Measurements from ENCODE around the gene RPL3. TPM values are rescaled to one million over a fixed set of nuclear protein-coding genes. Genes with fewer than 3 reads are reported as not detected.

RPL3 gene
- total and polyA plus RNA-seq, 2 experiments from 2014 or later = 1,044 to 2,461 TPM

DNA sequence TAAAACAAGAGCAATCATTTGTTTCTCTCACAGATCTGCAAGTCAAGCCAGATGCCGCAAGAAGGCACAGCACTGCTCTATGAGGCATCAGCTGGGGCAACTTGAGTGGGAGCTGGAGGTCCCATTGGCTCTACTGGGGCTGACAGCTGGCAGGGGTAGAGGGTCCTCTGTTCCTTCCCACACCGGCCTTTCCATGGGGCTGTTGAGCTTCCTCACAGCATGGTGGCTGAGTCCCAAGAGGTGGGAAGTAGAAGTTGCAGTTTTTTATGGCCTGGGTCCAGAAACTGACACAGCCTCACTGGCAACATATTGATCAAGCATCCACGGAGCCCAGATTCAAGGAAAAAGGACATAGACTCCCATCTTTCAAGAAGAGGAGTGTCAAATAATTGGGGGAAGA, 34.4 kb downstream of the RPL3 start:
- H3K36me3 ChIP-seq (replicated peaks; ENCODE audit: insufficient read depth, low read depth) = no peaks in the 10 kb centered on the region
- DNase-seq (ENCODE audit: low spot score) = no peak
- H3K79me2 ChIP-seq = no peaks in the 10 kb centered on the region
- TF ChIP-seq, protein P1, sequence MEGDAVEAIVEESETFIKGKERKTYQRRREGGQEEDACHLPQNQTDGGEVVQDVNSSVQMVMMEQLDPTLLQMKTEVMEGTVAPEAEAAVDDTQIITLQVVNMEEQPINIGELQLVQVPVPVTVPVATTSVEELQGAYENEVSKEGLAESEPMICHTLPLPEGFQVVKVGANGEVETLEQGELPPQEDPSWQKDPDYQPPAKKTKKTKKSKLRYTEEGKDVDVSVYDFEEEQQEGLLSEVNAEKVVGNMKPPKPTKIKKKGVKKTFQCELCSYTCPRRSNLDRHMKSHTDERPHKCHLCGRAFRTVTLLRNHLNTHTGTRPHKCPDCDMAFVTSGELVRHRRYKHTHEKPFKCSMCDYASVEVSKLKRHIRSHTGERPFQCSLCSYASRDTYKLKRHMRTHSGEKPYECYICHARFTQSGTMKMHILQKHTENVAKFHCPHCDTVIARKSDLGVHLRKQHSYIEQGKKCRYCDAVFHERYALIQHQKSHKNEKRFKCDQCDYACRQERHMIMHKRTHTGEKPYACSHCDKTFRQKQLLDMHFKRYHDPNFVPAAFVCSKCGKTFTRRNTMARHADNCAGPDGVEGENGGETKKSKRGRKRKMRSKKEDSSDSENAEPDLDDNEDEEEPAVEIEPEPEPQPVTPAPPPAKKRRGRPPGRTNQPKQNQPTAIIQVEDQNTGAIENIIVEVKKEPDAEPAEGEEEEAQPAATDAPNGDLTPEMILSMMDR (IDR thresholded peaks at IDR 0.05; ENCODE audit: poor library complexity) = no peak
- TF ChIP-seq EZH2phosphoT487 (IDR thresholded peaks at IDR 0.05; ENCODE audit: low read depth, severe bottlenecking, unreplicated experiment) (no peak), EZH2 (IDR thresholded peaks at IDR 0.05; ENCODE audit: borderline replicate concordance) (no peak)
- no peak overlapping the region for H2AFZ ChIP-seq
- no peaks in the 10 kb centered on the region for H4K20me1 ChIP-seq (ENCODE audit: insufficient read depth, poor library complexity, severe bottlenecking)
- H3K9me2 ChIP-seq (replicated peaks; ENCODE audit: insufficient read depth) = no peaks in the 10 kb centered on the region
- no peak overlapping the region for H3K4me2 ChIP-seq
- no peaks in the 10 kb centered on the region for H3K9me3 ChIP-seq (ENCODE audit: low read depth)
- no peak overlapping the region for H3K27ac ChIP-seq
- no peak overlapping the region for H3K4me3 ChIP-seq
- H3K4me1 ChIP-seq (ENCODE audit: insufficient read depth) = no peaks in the 10 kb centered on the region
- H3K27me3 ChIP-seq = no peaks in the 10 kb centered on the region
- 96% methylated on average over 3 of the region's 3 CpGs for WGBS (ENCODE audit: low lambda C conversion rate, missing lambda C conversion rate)

DNA sequence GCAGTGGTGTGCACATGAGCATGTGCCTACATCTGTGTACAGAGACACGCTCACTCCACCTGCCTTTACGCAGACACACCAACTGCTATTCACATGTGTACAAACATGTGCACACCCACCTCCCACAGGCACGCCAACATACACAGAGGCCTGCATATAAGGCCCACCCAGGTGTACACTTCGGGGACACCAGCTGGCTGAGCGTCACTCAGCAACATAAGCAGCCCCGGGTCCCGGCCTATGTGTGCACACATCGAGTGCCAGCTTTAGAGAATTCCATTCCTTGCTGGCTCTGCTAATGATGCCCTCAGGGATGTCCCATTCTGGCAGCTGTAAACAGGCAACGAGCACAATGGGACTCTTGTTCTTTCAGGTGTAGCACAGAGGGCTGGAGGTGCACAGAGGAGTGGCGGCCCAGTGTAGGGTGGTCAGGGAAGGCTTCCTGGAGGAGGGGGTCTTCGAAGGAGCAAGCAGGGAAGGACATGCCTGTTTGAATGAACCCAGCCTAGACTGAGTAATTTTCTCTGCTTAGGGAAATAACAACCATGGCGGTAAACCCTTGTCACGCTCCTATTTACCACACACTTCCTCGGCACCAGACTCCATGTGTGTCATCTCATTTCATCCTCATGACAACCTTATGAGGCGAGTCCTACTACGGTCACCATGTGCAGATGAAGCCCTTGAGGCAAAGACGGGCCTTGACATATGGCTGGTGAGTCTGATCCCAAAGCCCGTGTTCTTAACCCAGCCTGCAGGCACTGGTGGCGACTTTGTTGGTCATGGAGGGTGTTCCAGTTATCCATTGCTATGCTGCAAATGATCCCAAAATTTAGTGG, 35.1 kb downstream of the RPL3 start:
- no peaks in the 10 kb centered on the region for H3K9me3 ChIP-seq (ENCODE audit: low read depth)
- H3K27me3 ChIP-seq = no peaks in the 10 kb centered on the region
- 87% methylated on average over 19 of the region's 19 CpGs for WGBS (ENCODE audit: low lambda C conversion rate, missing lambda C conversion rate)
- no peaks in the 10 kb centered on the region for H3K36me3 ChIP-seq (replicated peaks; ENCODE audit: insufficient read depth, low read depth)
- H3K9me2 ChIP-seq (replicated peaks; ENCODE audit: insufficient read depth) = no peaks in the 10 kb centered on the region
- H2AFZ ChIP-seq = no peak overlapping the region
- no peaks in the 10 kb centered on the region for H3K4me1 ChIP-seq (ENCODE audit: insufficient read depth)
- H4K20me1 ChIP-seq (ENCODE audit: insufficient read depth, poor library complexity, severe bottlenecking) = no peaks in the 10 kb centered on the region
- no peak for TF ChIP-seq EZH2phosphoT487 (IDR thresholded peaks at IDR 0.05; ENCODE audit: low read depth, severe bottlenecking, unreplicated experiment)
- no peak for TF ChIP-seq EZH2 (IDR thresholded peaks at IDR 0.05; ENCODE audit: borderline replicate concordance)
- TF ChIP-seq, protein P1 (IDR thresholded peaks at IDR 0.05; ENCODE audit: poor library complexity) = no peak
- no peaks in the 10 kb centered on the region for H3K79me2 ChIP-seq
- no peak overlapping the region for H3K27ac ChIP-seq
- H3K4me2 ChIP-seq = no peak overlapping the region
- no peak for DNase-seq (ENCODE audit: low spot score)
- no peak overlapping the region for H3K4me3 ChIP-seq

DNA sequence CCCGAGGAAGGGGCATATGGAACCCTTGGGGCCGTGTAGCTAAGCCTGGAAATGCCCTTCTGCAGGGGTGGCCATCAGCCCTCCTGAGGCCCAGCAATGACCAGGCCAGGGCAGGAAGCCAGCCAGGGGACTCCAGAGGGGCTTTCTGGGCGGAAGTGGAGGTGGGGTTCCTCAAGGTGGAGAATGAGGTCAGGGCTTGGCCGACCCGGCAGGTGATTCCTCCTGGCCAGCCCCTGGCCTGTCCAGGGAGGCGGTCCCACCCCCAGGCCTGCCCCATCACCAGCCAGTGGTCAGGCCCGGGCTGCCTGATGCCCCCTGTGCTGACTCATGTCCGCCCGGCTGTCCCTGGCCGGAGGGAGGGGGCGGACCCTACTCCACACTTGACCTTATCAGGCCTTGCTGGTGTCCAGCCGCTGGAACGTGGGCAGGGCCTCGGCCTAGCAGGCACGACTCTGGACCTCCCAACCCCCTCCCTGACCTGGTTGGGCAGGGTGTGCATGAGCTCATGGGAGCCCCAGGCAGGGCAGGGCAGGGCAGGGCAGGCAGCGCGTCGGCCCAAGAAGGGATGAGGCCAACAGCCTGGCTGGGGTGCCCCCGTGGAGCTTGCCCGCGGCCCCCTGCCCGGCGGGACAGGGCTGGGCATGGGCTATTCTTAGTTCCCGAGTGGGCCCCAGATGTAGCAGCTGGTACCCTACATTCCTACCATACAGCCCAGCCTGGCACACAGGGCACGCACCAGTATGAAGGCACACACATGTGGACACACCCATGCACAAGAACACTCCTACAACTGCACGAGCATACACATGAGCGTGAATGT, 35.9 kb downstream of the RPL3 start:
- H3K9me2 ChIP-seq (replicated peaks; ENCODE audit: insufficient read depth) = no peaks in the 10 kb centered on the region
- no peaks in the 10 kb centered on the region for H3K4me1 ChIP-seq (ENCODE audit: insufficient read depth)
- no peak overlapping the region for H3K4me2 ChIP-seq
- H3K79me2 ChIP-seq = no peaks in the 10 kb centered on the region
- 78% methylated on average over 27 of the region's 27 CpGs for WGBS (ENCODE audit: low lambda C conversion rate, missing lambda C conversion rate)
- H3K36me3 ChIP-seq (replicated peaks; ENCODE audit: insufficient read depth, low read depth) = no peaks in the 10 kb centered on the region
- no peaks in the 10 kb centered on the region for H4K20me1 ChIP-seq (ENCODE audit: insufficient read depth, poor library complexity, severe bottlenecking)
- no peak overlapping the region for H3K27ac ChIP-seq
- no peaks in the 10 kb centered on the region for H3K27me3 ChIP-seq
- no peak for TF ChIP-seq EZH2phosphoT487 (IDR thresholded peaks at IDR 0.05; ENCODE audit: low read depth, severe bottlenecking, unreplicated experiment)
- TF ChIP-seq, protein P1 (IDR thresholded peaks at IDR 0.05; ENCODE audit: poor library complexity) = no peak
- TF ChIP-seq EZH2 (IDR thresholded peaks at IDR 0.05; ENCODE audit: borderline replicate concordance) = no peak
- H3K4me3 ChIP-seq = no peak overlapping the region
- no peaks in the 10 kb centered on the region for H3K9me3 ChIP-seq (ENCODE audit: low read depth)
- H2AFZ ChIP-seq = no peak overlapping the region
- peak; percentile 54 for DNase-seq (ENCODE audit: low spot score)
